ENCODE measurements around the gene CYP26A1. TPM values are rescaled to one million over a fixed set of nuclear protein-coding genes. Genes with fewer than 3 reads are reported as not detected.

Gene CYP26A1
- total and polyA plus RNA-seq, 7 donors, result 0.04 TPM; not detected in 6

- intact Hi-C loops (cut with DNase I), result no loop called here
- ATAC-seq (no peak), DNase-seq (no peak)
- H3K9me3 ChIP-seq, result no peaks in the 10 kb centered on the region
- TF ChIP-seq, protein P1, sequence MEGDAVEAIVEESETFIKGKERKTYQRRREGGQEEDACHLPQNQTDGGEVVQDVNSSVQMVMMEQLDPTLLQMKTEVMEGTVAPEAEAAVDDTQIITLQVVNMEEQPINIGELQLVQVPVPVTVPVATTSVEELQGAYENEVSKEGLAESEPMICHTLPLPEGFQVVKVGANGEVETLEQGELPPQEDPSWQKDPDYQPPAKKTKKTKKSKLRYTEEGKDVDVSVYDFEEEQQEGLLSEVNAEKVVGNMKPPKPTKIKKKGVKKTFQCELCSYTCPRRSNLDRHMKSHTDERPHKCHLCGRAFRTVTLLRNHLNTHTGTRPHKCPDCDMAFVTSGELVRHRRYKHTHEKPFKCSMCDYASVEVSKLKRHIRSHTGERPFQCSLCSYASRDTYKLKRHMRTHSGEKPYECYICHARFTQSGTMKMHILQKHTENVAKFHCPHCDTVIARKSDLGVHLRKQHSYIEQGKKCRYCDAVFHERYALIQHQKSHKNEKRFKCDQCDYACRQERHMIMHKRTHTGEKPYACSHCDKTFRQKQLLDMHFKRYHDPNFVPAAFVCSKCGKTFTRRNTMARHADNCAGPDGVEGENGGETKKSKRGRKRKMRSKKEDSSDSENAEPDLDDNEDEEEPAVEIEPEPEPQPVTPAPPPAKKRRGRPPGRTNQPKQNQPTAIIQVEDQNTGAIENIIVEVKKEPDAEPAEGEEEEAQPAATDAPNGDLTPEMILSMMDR (IDR thresholded peaks at IDR 0.05), result no peak
- H3K36me3 ChIP-seq (ENCODE audit: insufficient read depth in 1 of 2, low read depth in 1 of 2), result no peaks in the 10 kb centered on the region
- no peaks in the 10 kb centered on the region for H3K4me1 ChIP-seq
- H3K27me3 ChIP-seq (ENCODE audit: insufficient read depth in 3 of 3, low read length in 2 of 3), result no peaks in the 10 kb centered on the region
- no peak overlapping the region for H3K27ac ChIP-seq
- 77 to 97% (median 83%) methylated on average over 1 of the region's 1 CpG for WGBS, 3 donors
- H3K4me3 ChIP-seq, result no peak overlapping the region
Measured at GRCh38 chr10:93103953-93104352, 30.3 kb downstream of the CYP26A1 start.

DNA sequence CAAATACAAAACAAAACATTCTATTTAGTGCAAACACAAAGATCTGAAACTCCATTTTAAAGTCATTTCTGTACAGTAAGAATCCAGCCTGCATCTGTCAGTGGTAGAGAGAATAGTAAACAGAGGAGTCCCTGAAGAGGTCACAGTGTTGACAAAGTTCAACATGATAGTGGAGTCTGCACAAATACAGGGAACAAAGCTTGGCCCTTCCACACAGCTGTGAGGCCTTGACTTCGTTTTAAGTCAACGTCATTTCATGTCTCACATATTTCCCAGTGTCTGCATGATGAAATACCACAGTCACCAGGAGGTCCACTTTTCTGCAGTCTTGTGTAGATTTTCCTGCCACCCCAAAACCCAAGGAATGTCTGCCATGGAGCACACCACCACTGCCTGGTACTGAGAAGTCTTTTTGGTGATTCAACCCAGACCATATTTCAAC is 33.0 kb downstream of the CYP26A1 start:
- H3K27me3 ChIP-seq (ENCODE audit: insufficient read depth in 3 of 3, low read length in 2 of 3), result no peaks in the 10 kb centered on the region
- no peaks in the 10 kb centered on the region for H3K4me1 ChIP-seq
- H3K27ac ChIP-seq, result no peak overlapping the region
- DNase-seq (no peak), ATAC-seq (no peak)
- no peak overlapping the region for H3K4me3 ChIP-seq
- no peaks in the 10 kb centered on the region for H3K36me3 ChIP-seq (ENCODE audit: insufficient read depth in 1 of 2, low read depth in 1 of 2)
- TF ChIP-seq, protein P1 (IDR thresholded peaks at IDR 0.05), result no peak
- WGBS, 3 donors, result 57 to 74% (median 63%) methylated on average over 2 of the region's 2 CpGs
- no peaks in the 10 kb centered on the region for H3K9me3 ChIP-seq
- intact Hi-C loops (cut with DNase I), result no loop called here

GRCh38 chr10:93110472-93111146 is 36.9 kb downstream of the CYP26A1 start:
- H3K36me3 ChIP-seq (ENCODE audit: insufficient read depth in 1 of 2, low read depth in 1 of 2), result no peaks in the 10 kb centered on the region
- no peaks in the 10 kb centered on the region for H3K9me3 ChIP-seq
- DNase-seq (no peak), ATAC-seq (no peak)
- intact Hi-C loops (cut with DNase I), result no loop called here
- H3K4me3 ChIP-seq, result no peak overlapping the region
- 76 to 86% (median 80%) methylated on average over 3 of the region's 3 CpGs for WGBS, 3 donors
- no peaks in the 10 kb centered on the region for H3K4me1 ChIP-seq
- H3K27me3 ChIP-seq (ENCODE audit: insufficient read depth in 3 of 3, low read length in 2 of 3), result peaks cover 0 to 9% (median 1%) of the 10 kb centered on the region in 3 donors
- TF ChIP-seq, protein P1 (IDR thresholded peaks at IDR 0.05), result no peak
- no peak overlapping the region for H3K27ac ChIP-seq

DNA sequence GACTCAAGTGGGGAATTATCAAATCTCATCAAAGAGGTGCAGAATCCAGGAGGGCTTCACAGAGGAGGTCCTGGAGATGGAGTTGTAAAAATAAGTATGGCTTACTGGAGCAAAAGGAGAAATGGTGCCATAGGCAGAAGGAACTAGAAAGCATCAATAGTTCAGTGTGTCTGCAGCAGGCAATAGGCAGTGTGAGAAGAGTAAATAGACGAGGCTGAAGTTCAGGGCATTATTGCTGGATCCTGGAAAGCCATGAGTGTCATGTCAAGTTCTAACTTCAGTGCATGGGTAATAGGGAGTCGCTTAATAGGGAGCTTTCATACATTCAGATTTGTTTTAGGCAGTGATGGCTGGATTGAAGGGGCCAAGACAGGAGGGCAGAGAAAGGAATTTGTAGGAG is 39.3 kb downstream of the CYP26A1 start:
- H3K4me3 ChIP-seq, result no peak overlapping the region
- H3K27me3 ChIP-seq (ENCODE audit: insufficient read depth in 3 of 3, low read length in 2 of 3), result peaks cover 0 to 9% (median 1%) of the 10 kb centered on the region in 3 donors
- H3K9me3 ChIP-seq, result no peaks in the 10 kb centered on the region
- no peak overlapping the region for H3K27ac ChIP-seq
- H3K4me1 ChIP-seq, result no peaks in the 10 kb centered on the region
- intact Hi-C loops (cut with DNase I), result no loop called here
- H3K36me3 ChIP-seq (ENCODE audit: insufficient read depth in 1 of 2, low read depth in 1 of 2), result no peaks in the 10 kb centered on the region
- ATAC-seq (no peak), DNase-seq (no peak)
- TF ChIP-seq, protein P1 (IDR thresholded peaks at IDR 0.05), result no peak
- 55 to 74% (median 65%) methylated on average over 2 of the region's 2 CpGs for WGBS, 3 donors

Data from psoas muscle (tissue), 8 donors.